Posterior vena cava (tissue), 2 donors: Measurements from ENCODE around the gene ARHGAP6. TPM values are rescaled to one million over a fixed set of nuclear protein-coding genes. Genes with fewer than 3 reads are reported as not detected.

Experiments
- DNase-seq: peaks from one replicate; pipeline ENCODE4 v3.0.0-alpha.2; 2020; ENCODE audit warnings: low spot score
- intact Hi-C, 2 donors: fragments of 100-400 bp; cut with DNase I; formaldehyde crosslinking; loops; one replicate each; pipeline versions ENCODE4 v1.14.1 to v1.14.2; 2022 to 2023
- long read RNA-seq, 2 donors: library from polyadenylated mRNA; unstranded; transcript quantifications; one replicate each; pipeline ENCODE4 v2.0.0, GENCODE V29; 2020 to 2021
- total RNA-seq, 2 donors: library from RNA; stranded (reverse); fragmentation: NEBNext Ultra II Directional; extraction: Animal tissue kit (Norgen Biotek cat#: 25700); gene quantifications; one replicate each; pipeline ENCODE4 v1.2.1, GENCODE V29; 2021
- donor health status: DM: yes; HTN: yes; CAD: no.
- donor health status: DM: yes; HTN: yes; CAD: no.

Gene ARHGAP6, protein sequence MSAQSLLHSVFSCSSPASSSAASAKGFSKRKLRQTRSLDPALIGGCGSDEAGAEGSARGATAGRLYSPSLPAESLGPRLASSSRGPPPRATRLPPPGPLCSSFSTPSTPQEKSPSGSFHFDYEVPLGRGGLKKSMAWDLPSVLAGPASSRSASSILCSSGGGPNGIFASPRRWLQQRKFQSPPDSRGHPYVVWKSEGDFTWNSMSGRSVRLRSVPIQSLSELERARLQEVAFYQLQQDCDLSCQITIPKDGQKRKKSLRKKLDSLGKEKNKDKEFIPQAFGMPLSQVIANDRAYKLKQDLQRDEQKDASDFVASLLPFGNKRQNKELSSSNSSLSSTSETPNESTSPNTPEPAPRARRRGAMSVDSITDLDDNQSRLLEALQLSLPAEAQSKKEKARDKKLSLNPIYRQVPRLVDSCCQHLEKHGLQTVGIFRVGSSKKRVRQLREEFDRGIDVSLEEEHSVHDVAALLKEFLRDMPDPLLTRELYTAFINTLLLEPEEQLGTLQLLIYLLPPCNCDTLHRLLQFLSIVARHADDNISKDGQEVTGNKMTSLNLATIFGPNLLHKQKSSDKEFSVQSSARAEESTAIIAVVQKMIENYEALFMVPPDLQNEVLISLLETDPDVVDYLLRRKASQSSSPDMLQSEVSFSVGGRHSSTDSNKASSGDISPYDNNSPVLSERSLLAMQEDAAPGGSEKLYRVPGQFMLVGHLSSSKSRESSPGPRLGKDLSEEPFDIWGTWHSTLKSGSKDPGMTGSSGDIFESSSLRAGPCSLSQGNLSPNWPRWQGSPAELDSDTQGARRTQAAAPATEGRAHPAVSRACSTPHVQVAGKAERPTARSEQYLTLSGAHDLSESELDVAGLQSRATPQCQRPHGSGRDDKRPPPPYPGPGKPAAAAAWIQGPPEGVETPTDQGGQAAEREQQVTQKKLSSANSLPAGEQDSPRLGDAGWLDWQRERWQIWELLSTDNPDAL (N-terminal part only)
- total RNA-seq, result 10 to 100 TPM; 19.6 to 20.2 TPM
- long read RNA-seq, donor 1, partial matches to known transcripts, result 9 of 17 reads
- long read RNA-seq, donor 1, other reads (novel, unspliced or antisense), result 8 of 17 reads
- long read RNA-seq, donor 2, partial matches to known transcripts, result 6 of 22 reads
- long read RNA-seq, donor 2, other reads (novel, unspliced or antisense), result 16 of 22 reads

GRCh38 chrX:11665168-11666111, at the start of gene ARHGAP6:
Gene ARHGAP6 (minus strand): TSS chrX:11665920. CDS start chrX:11664828, 1,092 bp downstream.
- intact Hi-C loops, result loop anchor here in 1 of 2 donors (2.0 kb wide), 1 partner anchor 31 kb away; no protein-coding TSS in a partner anchor
- peak; percentile 82 for DNase-seq

- intact Hi-C loops, result no loop called here
- DNase-seq, result no peak
Observed at GRCh38 chrX:11704725-11705495, 39.2 kb upstream of the ARHGAP6 start.

- DNase-seq, result no peak
- intact Hi-C loops, result no loop called here
Observed at GRCh38 chrX:11703855-11704254, 38.1 kb upstream of the ARHGAP6 start.

- intact Hi-C loops, result no loop called here
- DNase-seq, result no peak
Observed at GRCh38 chrX:11702965-11703631, 37.4 kb upstream of the ARHGAP6 start.

- intact Hi-C loops, result no loop called here
- no peak for DNase-seq
Observed at GRCh38 chrX:11702420-11702819, 36.7 kb upstream of the ARHGAP6 start.

GRCh38 chrX:11698702-11699101, 33.0 kb upstream of the ARHGAP6 start:
- DNase-seq, result no peak
- intact Hi-C loops, result no loop called here

DNA sequence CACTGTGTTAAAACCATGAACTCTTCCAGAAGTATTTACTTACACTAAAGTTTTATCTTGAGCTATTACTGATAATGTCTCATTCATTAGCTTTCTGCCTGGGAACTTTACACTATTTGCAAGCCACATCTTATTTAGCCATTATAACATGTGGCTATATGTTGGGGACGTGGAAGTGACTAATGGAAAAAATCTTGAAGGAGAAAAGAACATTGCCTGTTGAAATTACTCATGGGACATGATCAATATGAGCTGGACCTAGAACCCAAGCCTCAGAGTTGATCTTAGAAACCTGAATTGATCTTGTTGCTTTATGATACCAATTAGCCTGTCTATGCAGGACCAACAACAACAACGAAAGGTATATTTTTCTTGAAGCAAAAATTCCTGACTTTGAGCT, 22.5 kb upstream of the ARHGAP6 start:
- intact Hi-C loops, result no loop called here
- DNase-seq, result no peak

DNA sequence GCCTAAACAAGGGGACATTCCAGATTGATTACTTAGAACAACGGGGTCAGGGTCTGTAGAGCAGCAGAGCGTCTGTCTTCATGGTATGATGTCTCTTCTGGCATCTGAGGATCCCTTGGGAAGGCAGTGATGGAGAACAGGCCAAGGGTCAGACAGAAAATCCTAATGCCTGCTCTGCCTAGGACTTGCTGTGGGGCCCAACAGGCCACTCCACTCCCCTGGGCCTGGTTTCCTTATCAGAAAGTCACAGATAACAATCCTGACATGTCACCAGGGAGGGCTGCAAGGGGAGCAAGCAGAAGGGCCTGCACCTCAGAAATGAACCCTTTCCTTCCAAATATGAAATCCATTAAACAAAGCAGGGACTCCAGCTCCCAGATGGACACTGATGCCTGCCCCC, 21.4 kb upstream of the ARHGAP6 start:
- intact Hi-C loops, result no loop called here
- DNase-seq, result no peak

GRCh38 chrX:11683057-11683456, 17.3 kb upstream of the ARHGAP6 start:
- intact Hi-C loops, result no loop called here
- no peak for DNase-seq

DNA sequence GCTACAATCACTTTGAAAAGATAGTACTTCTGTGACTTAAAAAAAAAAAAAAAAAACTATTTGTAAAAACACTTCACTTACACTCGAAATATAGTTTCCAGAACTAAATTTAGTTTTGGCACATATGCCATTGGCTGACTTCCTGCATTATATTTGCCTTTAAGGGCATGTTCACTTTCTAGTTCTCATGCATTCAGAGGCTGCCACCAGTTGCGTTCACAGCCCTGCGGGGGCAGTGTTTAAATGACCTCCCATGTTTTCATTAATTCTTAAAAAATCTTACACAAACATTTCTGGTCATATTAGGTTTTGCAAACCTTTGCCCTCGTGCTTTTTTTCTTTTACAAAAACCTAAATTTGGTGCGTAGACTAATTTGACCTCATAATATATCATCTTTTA, 12.4 kb upstream of the ARHGAP6 start:
- intact Hi-C loops, result no loop called here
- no peak for DNase-seq

- intact Hi-C loops, result no loop called here
- no peak for DNase-seq
Observed at GRCh38 chrX:11672213-11672612, 6.5 kb upstream of the ARHGAP6 start.

GRCh38 chrX:11670316-11670715, 4.6 kb upstream of the ARHGAP6 start:
- intact Hi-C loops, result no loop called here
- no peak for DNase-seq

GRCh38 chrX:11666952-11667685, 1.4 kb upstream of the ARHGAP6 start:
- intact Hi-C loops, result no loop called here
- no peak for DNase-seq

- DNase-seq, result no peak
- intact Hi-C loops, result no loop called here
Observed at GRCh38 chrX:11666164-11666563, 444 bp upstream of the ARHGAP6 start.

DNA sequence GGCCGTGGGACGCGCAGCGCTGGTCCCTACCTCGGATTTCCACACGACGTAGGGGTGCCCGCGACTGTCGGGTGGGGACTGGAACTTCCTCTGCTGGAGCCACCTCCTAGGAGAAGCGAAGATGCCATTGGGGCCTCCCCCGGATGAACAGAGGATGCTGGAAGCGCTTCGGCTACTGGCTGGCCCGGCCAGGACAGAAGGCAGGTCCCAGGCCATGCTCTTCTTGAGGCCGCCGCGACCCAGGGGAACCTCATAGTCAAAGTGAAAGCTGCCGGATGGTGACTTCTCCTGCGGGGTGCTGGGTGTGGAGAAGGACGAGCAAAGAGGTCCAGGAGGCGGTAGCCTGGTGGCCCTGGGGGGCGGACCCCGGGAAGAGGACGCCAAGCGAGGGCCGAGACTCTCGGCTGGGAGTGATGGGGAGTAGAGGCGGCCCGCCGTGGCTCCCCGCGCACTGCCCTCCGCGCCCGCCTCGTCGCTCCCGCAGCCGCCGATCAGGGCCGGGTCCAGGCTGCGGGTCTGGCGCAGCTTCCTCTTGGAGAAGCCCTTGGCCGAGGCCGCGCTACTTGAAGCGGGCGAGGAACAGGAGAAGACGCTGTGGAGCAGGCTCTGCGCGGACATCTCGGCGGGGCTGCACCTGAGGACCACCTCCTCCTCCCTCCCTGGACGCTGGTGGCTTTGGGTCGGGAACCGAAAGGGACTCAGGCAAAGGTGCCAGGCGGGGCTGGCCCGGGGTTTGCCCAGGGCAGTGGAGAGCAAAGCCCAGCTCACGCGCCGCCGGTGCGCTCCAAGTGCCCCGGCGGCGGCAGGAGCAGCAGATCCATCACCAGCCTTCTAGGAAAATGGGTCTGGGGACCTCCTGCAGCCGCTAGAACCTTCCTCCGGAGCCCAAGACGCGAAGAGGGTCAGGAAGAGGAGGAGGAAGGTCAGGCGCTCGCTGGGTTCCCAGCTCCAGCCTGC, 1.2 kb downstream of the ARHGAP6 start:
- intact Hi-C loops, result loop anchor here in 1 of 2 donors (2.0 kb wide), 1 partner anchor 30 kb away; no protein-coding TSS in a partner anchor

GRCh38 chrX:11663875-11664210, 1.9 kb downstream of the ARHGAP6 start:
- intact Hi-C loops, result loop anchor here in 1 of 2 donors (2.0 kb wide), 1 partner anchor 29 kb away; no protein-coding TSS in a partner anchor
- DNase-seq, result no peak

More for the DNA sequence above, 1.2 kb downstream of the ARHGAP6 start:
- peak; percentile 79 for DNase-seq
